ENCODE measurements around the gene TMPRSS11E.

Gene TMPRSS11E

DNA sequence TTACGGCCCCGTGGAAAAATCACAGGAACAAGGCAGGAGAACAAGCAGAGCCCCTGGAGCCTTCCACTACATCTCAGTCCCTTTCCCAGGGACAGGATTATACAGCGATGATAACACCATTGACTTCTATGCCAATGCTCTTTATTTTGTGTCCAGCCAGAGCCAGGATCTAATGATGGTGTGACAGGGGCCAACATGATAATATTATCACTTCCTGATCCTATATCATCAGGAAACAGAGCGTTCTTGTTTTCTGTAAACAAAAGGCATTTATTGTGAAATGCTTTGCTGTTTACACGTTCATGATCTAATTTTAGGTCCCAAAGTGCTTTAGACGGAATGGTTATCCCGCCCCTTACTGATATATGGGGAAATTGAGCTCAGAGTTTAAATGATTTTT is 12.8 kb downstream of the TMPRSS11E start:
- no peaks in the 10 kb centered on the region for H3K4me1 ChIP-seq (ENCODE audit: control insufficient read depth in 2 of 2, insufficient read depth in 2 of 2, low read length in 2 of 2)
- H3K9me3 ChIP-seq (ENCODE audit: control insufficient read depth in 2 of 2, low read length in 2 of 2) = no peaks in the 10 kb centered on the region
- no peak overlapping the region for H3K9ac ChIP-seq (ENCODE audit: low read depth in 1 of 2, low read length in 2 of 2)
- H3K36me3 ChIP-seq (ENCODE audit: control insufficient read depth in 2 of 2, insufficient read depth in 2 of 2, low read length in 2 of 2) = no peaks in the 10 kb centered on the region
- no peak overlapping the region for H3K27ac ChIP-seq (ENCODE audit: low read depth in 2 of 2, low read length in 2 of 2)
- no peak overlapping the region for H3K4me3 ChIP-seq (ENCODE audit: low read length in 2 of 2)
- no peaks in the 10 kb centered on the region for H3K27me3 ChIP-seq (ENCODE audit: control insufficient read depth in 2 of 2, insufficient read depth in 2 of 2, low read length in 2 of 2)

DNA sequence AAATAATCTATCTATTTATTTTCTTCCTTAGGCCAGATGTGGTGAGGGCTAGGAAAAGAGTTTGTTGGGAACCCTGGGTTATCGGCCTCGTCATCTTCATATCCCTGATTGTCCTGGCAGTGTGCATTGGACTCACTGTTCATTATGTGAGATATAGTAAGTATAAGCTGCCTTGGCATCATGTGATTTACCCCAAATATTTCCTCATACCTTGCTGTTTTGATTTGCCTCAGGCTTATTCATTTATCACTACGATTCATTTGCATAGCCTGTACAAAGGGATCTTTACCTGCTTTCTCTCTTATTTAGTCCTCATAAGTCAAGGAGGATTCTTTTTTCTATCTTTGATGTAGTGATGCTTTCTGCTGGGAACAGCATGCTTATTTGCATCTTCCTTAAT is 14.5 kb downstream of the TMPRSS11E start:
- Histone ChIP-seq H3K9me3 (ENCODE audit: control insufficient read depth in 2 of 2, low read length in 2 of 2) (no peaks in the 10 kb centered on the region), H3K9ac (ENCODE audit: low read depth in 1 of 2, low read length in 2 of 2) (no peak overlapping the region), H3K4me1 (ENCODE audit: control insufficient read depth in 2 of 2, insufficient read depth in 2 of 2, low read length in 2 of 2) (no peaks in the 10 kb centered on the region), H3K4me3 (ENCODE audit: low read length in 2 of 2) (no peak overlapping the region), H3K27me3 (ENCODE audit: control insufficient read depth in 2 of 2, insufficient read depth in 2 of 2, low read length in 2 of 2) (no peaks in the 10 kb centered on the region), H3K36me3 (ENCODE audit: control insufficient read depth in 2 of 2, insufficient read depth in 2 of 2, low read length in 2 of 2) (no peaks in the 10 kb centered on the region), H3K27ac (ENCODE audit: low read depth in 2 of 2, low read length in 2 of 2) (no peak overlapping the region)

DNA sequence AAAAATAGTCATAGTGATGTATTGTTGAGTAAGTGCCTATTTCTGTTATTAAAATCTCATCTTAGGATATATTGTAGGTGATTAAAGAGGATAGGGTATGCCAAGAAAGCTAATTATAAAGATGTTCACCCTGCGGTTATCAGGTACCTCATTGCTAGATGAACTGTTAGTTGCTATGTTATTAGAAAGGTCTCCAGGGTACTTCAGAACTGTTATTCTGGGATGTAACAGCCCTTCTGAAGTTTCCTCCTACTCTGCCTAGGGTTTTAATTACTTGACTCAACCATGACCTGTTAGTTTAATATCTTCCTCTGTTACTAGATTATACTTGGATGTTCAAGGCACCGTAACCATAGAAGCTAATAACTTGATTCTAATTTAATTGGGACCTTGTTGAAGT is 15.4 kb downstream of the TMPRSS11E start:
- Histone ChIP-seq H3K36me3 (ENCODE audit: control insufficient read depth in 2 of 2, insufficient read depth in 2 of 2, low read length in 2 of 2) (no peaks in the 10 kb centered on the region), H3K27ac (ENCODE audit: low read depth in 2 of 2, low read length in 2 of 2) (no peak overlapping the region), H3K9me3 (ENCODE audit: control insufficient read depth in 2 of 2, low read length in 2 of 2) (no peaks in the 10 kb centered on the region), H3K4me3 (ENCODE audit: low read length in 2 of 2) (no peak overlapping the region), H3K27me3 (ENCODE audit: control insufficient read depth in 2 of 2, insufficient read depth in 2 of 2, low read length in 2 of 2) (no peaks in the 10 kb centered on the region), H3K4me1 (ENCODE audit: control insufficient read depth in 2 of 2, insufficient read depth in 2 of 2, low read length in 2 of 2) (no peaks in the 10 kb centered on the region), H3K9ac (ENCODE audit: low read depth in 1 of 2, low read length in 2 of 2) (no peak overlapping the region)

DNA sequence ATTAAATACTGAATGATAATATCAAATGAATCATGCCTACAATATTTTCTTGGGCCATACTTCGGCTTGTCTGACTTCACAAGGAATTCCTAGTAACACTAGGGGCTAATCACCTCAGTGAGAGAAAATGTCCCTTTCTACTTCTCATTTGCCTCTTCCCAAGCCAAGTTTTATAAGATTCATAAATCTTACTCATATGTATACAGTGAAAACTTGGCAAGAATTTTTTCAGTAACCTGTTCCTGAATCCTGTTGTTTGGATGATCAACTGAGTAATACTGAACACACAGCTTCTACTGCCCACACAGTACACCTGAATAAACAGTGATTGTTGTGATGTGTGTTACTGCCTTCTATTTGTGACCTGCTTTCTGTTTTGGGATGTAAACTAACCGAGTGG is 16.5 kb downstream of the TMPRSS11E start:
- H3K36me3 ChIP-seq (ENCODE audit: control insufficient read depth in 2 of 2, insufficient read depth in 2 of 2, low read length in 2 of 2) = no peaks in the 10 kb centered on the region

DNA sequence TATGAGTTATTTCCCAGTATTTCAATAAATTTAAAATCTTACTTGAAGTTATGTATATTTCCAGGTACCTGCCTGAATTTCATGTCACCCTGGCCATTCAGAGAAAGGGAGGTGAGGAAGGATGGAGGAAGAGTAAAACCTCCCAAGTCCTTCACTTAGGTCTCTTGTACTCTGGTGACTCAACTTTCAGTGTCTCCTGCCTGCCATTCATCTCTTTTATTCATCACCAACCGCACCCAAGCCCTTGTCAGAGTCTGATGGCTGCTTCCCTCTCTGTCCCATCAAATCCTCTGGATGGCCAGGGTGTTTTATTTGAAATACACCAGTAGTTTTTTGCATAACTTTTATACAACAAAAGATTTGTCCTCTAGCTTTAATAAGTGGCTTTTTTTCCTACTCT is 17.8 kb downstream of the TMPRSS11E start:
- H3K27ac ChIP-seq (ENCODE audit: low read depth in 2 of 2, low read length in 2 of 2) = no peak overlapping the region
- H3K4me3 ChIP-seq (ENCODE audit: low read length in 2 of 2) = no peak overlapping the region
- H3K27me3 ChIP-seq (ENCODE audit: control insufficient read depth in 2 of 2, insufficient read depth in 2 of 2, low read length in 2 of 2) = no peaks in the 10 kb centered on the region
- H3K9ac ChIP-seq (ENCODE audit: low read depth in 1 of 2, low read length in 2 of 2) = no peak overlapping the region
- no peaks in the 10 kb centered on the region for H3K4me1 ChIP-seq (ENCODE audit: control insufficient read depth in 2 of 2, insufficient read depth in 2 of 2, low read length in 2 of 2)
- H3K9me3 ChIP-seq (ENCODE audit: control insufficient read depth in 2 of 2, low read length in 2 of 2) = no peaks in the 10 kb centered on the region
- no peaks in the 10 kb centered on the region for H3K36me3 ChIP-seq (ENCODE audit: control insufficient read depth in 2 of 2, insufficient read depth in 2 of 2, low read length in 2 of 2)

More for the DNA sequence above, 16.5 kb downstream of the TMPRSS11E start:
- Histone ChIP-seq H3K9ac (ENCODE audit: low read depth in 1 of 2, low read length in 2 of 2) (no peak overlapping the region), H3K4me3 (ENCODE audit: low read length in 2 of 2) (no peak overlapping the region), H3K4me1 (ENCODE audit: control insufficient read depth in 2 of 2, insufficient read depth in 2 of 2, low read length in 2 of 2) (no peaks in the 10 kb centered on the region), H3K27ac (ENCODE audit: low read depth in 2 of 2, low read length in 2 of 2) (no peak overlapping the region), H3K9me3 (ENCODE audit: control insufficient read depth in 2 of 2, low read length in 2 of 2) (no peaks in the 10 kb centered on the region), H3K27me3 (ENCODE audit: control insufficient read depth in 2 of 2, insufficient read depth in 2 of 2, low read length in 2 of 2) (no peaks in the 10 kb centered on the region)

DNA sequence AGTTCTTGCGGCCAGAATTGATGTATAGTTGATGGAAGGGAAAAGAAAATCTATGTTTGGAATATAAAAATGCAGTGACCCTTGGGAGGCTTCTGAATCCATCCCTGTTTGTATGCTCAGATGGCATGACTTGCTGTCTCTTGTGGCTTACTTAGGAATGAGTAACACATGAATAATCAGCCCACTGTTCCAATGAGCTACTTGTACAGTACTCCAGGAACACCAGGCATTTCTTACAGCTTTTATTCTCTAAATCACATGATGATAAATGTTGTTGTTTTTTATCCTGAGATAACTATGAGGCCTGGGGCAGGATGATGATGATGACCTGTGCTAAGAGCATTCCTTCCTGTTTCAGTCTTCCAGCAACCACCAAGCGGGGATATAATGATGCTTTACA is 18.9 kb downstream of the TMPRSS11E start:
- no peak overlapping the region for H3K9ac ChIP-seq (ENCODE audit: low read depth in 1 of 2, low read length in 2 of 2)
- H3K4me1 ChIP-seq (ENCODE audit: control insufficient read depth in 2 of 2, insufficient read depth in 2 of 2, low read length in 2 of 2) = no peaks in the 10 kb centered on the region
- H3K27ac ChIP-seq (ENCODE audit: low read depth in 2 of 2, low read length in 2 of 2) = no peak overlapping the region
- H3K9me3 ChIP-seq (ENCODE audit: control insufficient read depth in 2 of 2, low read length in 2 of 2) = no peaks in the 10 kb centered on the region
- no peaks in the 10 kb centered on the region for H3K27me3 ChIP-seq (ENCODE audit: control insufficient read depth in 2 of 2, insufficient read depth in 2 of 2, low read length in 2 of 2)
- H3K36me3 ChIP-seq (ENCODE audit: control insufficient read depth in 2 of 2, insufficient read depth in 2 of 2, low read length in 2 of 2) = no peaks in the 10 kb centered on the region
- H3K4me3 ChIP-seq (ENCODE audit: low read length in 2 of 2) = no peak overlapping the region

DNA sequence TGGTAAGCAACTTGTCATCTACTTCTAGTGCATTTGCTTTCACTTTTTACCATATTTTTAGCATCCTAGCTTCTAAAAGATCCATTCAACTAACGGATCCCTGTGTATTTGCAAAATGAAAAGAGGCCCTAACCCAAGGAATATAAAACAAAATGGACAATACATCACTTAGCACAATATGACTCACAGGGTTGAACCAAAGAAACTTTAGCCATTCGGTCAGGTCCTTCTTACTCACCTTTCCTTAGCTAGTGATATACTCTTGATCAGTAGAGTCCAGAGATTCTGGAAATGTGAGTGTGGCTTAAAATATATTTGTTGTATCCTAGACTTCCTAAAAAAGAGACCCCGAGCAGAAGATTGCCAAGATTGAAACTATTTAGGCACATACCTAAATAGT is 19.5 kb downstream of the TMPRSS11E start:
- Histone ChIP-seq H3K9ac (ENCODE audit: low read depth in 1 of 2, low read length in 2 of 2) (no peak overlapping the region), H3K4me1 (ENCODE audit: control insufficient read depth in 2 of 2, insufficient read depth in 2 of 2, low read length in 2 of 2) (no peaks in the 10 kb centered on the region), H3K27ac (ENCODE audit: low read depth in 2 of 2, low read length in 2 of 2) (no peak overlapping the region), H3K27me3 (ENCODE audit: control insufficient read depth in 2 of 2, insufficient read depth in 2 of 2, low read length in 2 of 2) (no peaks in the 10 kb centered on the region), H3K9me3 (ENCODE audit: control insufficient read depth in 2 of 2, low read length in 2 of 2) (no peaks in the 10 kb centered on the region), H3K4me3 (ENCODE audit: low read length in 2 of 2) (no peak overlapping the region), H3K36me3 (ENCODE audit: control insufficient read depth in 2 of 2, insufficient read depth in 2 of 2, low read length in 2 of 2) (no peaks in the 10 kb centered on the region)

DNA sequence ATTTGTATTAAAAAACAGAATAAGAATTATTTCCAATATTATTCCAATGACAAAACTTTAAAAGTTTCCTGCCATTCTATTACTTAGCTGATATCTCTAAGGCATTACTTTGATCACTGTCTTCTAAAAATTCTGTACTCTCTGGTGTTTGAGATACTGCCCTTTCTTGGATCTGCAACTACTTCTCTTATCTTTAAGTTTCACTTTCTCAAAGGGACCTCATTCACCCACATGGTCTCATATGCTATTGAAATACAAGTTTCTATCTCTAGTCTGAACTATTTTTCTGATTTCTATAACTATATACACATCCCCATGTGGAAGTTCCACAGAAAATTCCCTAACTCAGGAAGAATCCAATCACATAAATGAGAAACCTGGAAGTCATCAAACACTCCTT is 22.2 kb downstream of the TMPRSS11E start:
- Histone ChIP-seq H3K27me3 (ENCODE audit: control insufficient read depth in 2 of 2, insufficient read depth in 2 of 2, low read length in 2 of 2) (no peaks in the 10 kb centered on the region), H3K36me3 (ENCODE audit: control insufficient read depth in 2 of 2, insufficient read depth in 2 of 2, low read length in 2 of 2) (no peaks in the 10 kb centered on the region), H3K27ac (ENCODE audit: low read depth in 2 of 2, low read length in 2 of 2) (no peak overlapping the region), H3K4me3 (ENCODE audit: low read length in 2 of 2) (no peak overlapping the region), H3K4me1 (ENCODE audit: control insufficient read depth in 2 of 2, insufficient read depth in 2 of 2, low read length in 2 of 2) (no peaks in the 10 kb centered on the region), H3K9me3 (ENCODE audit: control insufficient read depth in 2 of 2, low read length in 2 of 2) (no peaks in the 10 kb centered on the region), H3K9ac (ENCODE audit: low read depth in 1 of 2, low read length in 2 of 2) (no peak overlapping the region)

DNA sequence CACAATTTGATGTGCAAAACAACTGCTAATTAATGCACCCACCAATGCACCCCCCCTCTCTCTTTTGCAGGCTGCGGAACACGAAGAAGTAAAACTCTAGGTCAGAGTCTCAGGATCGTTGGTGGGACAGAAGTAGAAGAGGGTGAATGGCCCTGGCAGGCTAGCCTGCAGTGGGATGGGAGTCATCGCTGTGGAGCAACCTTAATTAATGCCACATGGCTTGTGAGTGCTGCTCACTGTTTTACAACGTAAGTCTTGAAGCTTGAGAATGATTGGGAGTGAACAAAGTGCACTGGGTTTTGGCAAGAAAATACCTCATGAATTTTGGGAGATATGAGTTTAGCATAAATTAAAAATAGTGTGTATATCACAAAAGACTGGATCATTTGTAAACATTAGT is 28.9 kb downstream of the TMPRSS11E start:
- H3K27me3 ChIP-seq (ENCODE audit: control insufficient read depth in 2 of 2, insufficient read depth in 2 of 2, low read length in 2 of 2) = no peaks in the 10 kb centered on the region
- H3K9me3 ChIP-seq (ENCODE audit: control insufficient read depth in 2 of 2, low read length in 2 of 2) = no peaks in the 10 kb centered on the region
- H3K4me1 ChIP-seq (ENCODE audit: control insufficient read depth in 2 of 2, insufficient read depth in 2 of 2, low read length in 2 of 2) = no peaks in the 10 kb centered on the region
- H3K27ac ChIP-seq (ENCODE audit: low read depth in 2 of 2, low read length in 2 of 2) = no peak overlapping the region
- no peaks in the 10 kb centered on the region for H3K36me3 ChIP-seq (ENCODE audit: control insufficient read depth in 2 of 2, insufficient read depth in 2 of 2, low read length in 2 of 2)
- no peak overlapping the region for H3K9ac ChIP-seq (ENCODE audit: low read depth in 1 of 2, low read length in 2 of 2)
- no peak overlapping the region for H3K4me3 ChIP-seq (ENCODE audit: low read length in 2 of 2)

DNA sequence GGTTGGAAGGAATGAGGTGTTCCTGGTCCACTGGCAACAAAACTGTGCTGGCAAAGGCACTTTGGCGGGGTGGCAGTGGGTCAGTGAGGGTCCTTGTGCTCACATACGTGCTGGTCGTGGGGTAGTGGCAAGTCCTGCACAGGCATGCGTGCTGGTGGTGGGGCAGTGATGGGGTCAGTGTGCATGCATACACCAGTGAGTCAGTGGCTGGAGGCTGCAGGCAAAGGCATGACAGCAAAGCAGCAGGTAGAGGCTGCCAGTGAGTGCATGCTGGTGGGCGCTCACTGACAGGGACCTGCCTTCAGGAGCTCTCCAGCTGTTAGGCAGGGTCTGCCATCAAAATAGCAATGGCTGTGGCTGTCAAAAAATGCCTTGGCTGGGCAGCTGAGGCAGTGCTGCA is 42.1 kb downstream of the TMPRSS11E start:
- Histone ChIP-seq H3K27me3 (ENCODE audit: control insufficient read depth in 2 of 2, insufficient read depth in 2 of 2, low read length in 2 of 2) (no peaks in the 10 kb centered on the region), H3K4me3 (ENCODE audit: low read length in 2 of 2) (no peak overlapping the region), H3K4me1 (ENCODE audit: control insufficient read depth in 2 of 2, insufficient read depth in 2 of 2, low read length in 2 of 2) (no peaks in the 10 kb centered on the region), H3K9ac (ENCODE audit: low read depth in 1 of 2, low read length in 2 of 2) (no peak overlapping the region), H3K9me3 (ENCODE audit: control insufficient read depth in 2 of 2, low read length in 2 of 2) (no peaks in the 10 kb centered on the region), H3K27ac (ENCODE audit: low read depth in 2 of 2, low read length in 2 of 2) (no peak overlapping the region), H3K36me3 (ENCODE audit: control insufficient read depth in 2 of 2, insufficient read depth in 2 of 2, low read length in 2 of 2) (no peaks in the 10 kb centered on the region)

DNA sequence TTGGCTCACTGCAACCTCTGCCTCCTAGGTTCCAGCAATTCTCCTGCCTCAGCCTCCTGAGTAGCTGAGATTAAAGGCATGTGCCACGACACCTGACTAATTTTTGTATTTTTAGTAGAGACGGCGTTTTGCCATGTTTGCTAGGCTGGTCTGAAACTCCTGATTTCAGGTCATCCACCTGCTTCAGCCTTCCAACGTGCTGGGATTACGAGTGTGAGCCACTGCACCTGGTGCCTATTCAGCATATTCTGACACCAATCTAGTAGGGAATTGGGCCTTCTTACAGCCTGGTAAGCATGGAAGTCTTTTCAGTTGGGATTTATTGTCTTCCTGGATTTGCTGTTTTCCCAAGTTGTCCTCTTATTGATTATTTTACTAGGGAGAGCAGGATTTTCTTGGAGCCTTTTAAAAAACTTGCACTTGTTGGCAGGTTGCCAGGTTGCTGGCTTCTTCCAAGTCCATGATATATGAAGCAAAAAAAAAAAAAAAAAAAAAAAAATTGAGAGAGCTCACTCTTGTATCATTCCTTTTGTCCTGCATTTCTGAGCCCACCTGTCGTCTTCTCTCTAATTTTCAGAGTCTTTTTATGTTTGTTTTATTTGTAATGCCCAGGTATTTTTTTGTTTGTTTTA is 43.7 kb downstream of the TMPRSS11E start:
- Histone ChIP-seq H3K9me3 (ENCODE audit: control insufficient read depth in 2 of 2, low read length in 2 of 2) (no peaks in the 10 kb centered on the region), H3K27ac (ENCODE audit: low read depth in 2 of 2, low read length in 2 of 2) (no peak overlapping the region), H3K27me3 (ENCODE audit: control insufficient read depth in 2 of 2, insufficient read depth in 2 of 2, low read length in 2 of 2) (no peaks in the 10 kb centered on the region), H3K4me1 (ENCODE audit: control insufficient read depth in 2 of 2, insufficient read depth in 2 of 2, low read length in 2 of 2) (no peaks in the 10 kb centered on the region), H3K4me3 (ENCODE audit: low read length in 2 of 2) (no peak overlapping the region), H3K36me3 (ENCODE audit: control insufficient read depth in 2 of 2, insufficient read depth in 2 of 2, low read length in 2 of 2) (no peaks in the 10 kb centered on the region), H3K9ac (ENCODE audit: low read depth in 1 of 2, low read length in 2 of 2) (no peak overlapping the region)
